Measurements from ENCODE around the gene LCK. TPM values are rescaled to one million over a fixed set of nuclear protein-coding genes. Genes with fewer than 3 reads are reported as not detected.

Gene LCK
- polyA plus RNA-seq (2011; rRNA removed) (not detected in 2 replicates), polyA minus RNA-seq (2011; rRNA and poly(A)+ RNA removed) (not detected in 2 replicates)

DNA sequence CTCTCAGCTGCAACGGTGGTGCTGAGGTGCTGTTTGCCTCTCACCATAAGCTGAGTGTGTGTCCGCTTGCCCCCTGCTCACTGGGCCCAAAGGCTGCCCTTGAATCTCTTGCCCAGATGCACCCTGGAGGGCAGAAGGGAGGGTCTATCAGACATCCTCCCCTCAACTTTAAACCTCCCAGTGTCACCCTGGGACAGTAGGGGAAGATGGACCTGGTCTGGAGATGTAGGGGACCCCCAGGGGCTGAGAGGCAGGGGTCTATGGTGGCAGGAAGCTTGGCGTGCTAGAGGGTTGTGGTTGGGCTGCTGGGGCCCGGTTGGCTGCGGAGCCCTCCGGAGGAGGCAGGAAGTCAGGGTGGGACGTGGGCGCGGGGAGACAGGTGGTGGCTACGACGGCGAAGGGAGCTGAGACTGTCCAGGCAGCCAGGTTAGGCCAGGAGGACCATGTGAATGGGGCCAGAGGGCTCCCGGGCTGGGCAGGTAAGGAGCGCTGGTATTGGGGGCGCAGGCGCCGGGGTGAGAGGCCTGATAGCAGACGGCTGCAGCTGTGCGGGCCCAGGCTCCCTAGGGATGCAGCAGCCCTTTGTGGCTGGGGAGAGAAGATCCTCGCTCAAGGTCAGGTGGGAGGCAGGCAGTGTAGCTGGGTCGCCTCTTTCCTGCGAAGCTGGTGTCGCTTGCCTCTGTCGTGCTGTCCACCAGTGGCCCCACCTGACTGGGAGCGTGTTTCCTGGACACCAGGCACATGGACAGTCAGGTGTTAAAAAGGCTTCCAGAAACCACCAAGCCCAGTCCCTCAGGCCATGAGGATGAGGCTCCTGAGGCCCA, at the start of gene LCK:
Gene LCK, plus strand, starts transcription at position 373 of the 824 bp plus-strand sequence. CDS start 23,065 bp downstream, outside the sequence.
- Histone ChIP-seq H3K27ac (ENCODE audit: low read depth, low read length) (no peak within 1 kb of the TSS), H3K9me3 (ENCODE audit: control insufficient read depth, insufficient read depth, low read length) (no peaks in the 10 kb centered on the region; the same call in 1 of the 2 replicates), H3K4me3 (ENCODE audit: low read depth, low read length) (no peak within 1 kb of the TSS), H3K27me3 (ENCODE audit: control insufficient read depth, insufficient read depth, low read length) (no peaks in the 10 kb centered on the region)
- TF ChIP-seq CTCF (IDR thresholded peaks at IDR 0.05; ENCODE audit: low read depth, low read length) = no peak
- ChIA-PET CTCF (no interaction called here), POLR2A (no interaction called here)
- DNase-seq (ENCODE audit: low read depth, low spot score) = no peak

DNA sequence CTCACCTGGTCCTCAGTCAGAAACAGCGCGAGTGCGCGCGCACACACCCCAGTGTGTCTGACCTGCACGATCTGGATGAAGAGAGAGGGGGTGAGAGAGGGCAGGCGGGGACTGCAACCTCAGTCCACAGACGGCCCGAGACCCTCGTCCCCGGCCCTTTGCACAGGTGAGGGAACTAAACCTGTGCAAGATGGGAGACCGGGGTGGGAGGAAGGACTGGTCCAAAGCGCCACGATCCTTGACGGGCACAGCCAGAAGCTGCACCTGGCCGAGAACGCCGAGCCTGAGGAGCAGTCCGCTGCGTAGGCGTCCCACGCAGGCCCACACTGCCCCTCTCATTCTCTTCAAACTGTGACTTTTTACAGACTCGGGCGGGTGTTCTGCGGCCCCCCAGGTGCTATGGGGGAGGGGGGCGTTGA, 46.1 kb upstream of the LCK start:
- Histone ChIP-seq H3K4me3 (ENCODE audit: low read depth, low read length) (peak overlapping the region; percentile 80), H3K9me3 (ENCODE audit: control insufficient read depth, insufficient read depth, low read length) (no peaks in the 10 kb centered on the region; the same call in 1 of the 2 replicates), H3K27me3 (ENCODE audit: control insufficient read depth, insufficient read depth, low read length) (no peaks in the 10 kb centered on the region), H3K27ac (ENCODE audit: low read depth, low read length) (peak overlapping the region; percentile 39)
- no peak for DNase-seq (ENCODE audit: low read depth, low spot score)
- TF ChIP-seq CTCF (IDR thresholded peaks at IDR 0.05; ENCODE audit: low read depth, low read length) = no peak
- ChIA-PET POLR2A (interaction anchor here (0.6 to 1.9 kb wide), 7 partner anchors 25 to 189 kb away, joined by 3 to 13 read pairs (median 6); partner anchors contain the start of genes BSDC1, KPNA6, MARCKSL1 and TXLNA), CTCF (interaction anchor here (3.0 kb wide), 1 partner anchor 11 kb away, joined by 18 read pairs; no protein-coding TSS in a partner anchor)

- no peaks in the 10 kb centered on the region for H3K27me3 ChIP-seq (ENCODE audit: control insufficient read depth, insufficient read depth, low read length)
- no peak for DNase-seq (ENCODE audit: low read depth, low spot score)
- CTCF ChIA-PET = interaction anchor here (3.0 kb wide), 1 partner anchor 10 kb away, joined by 18 read pairs; no protein-coding TSS in a partner anchor
- TF ChIP-seq CTCF (IDR thresholded peaks at IDR 0.05; ENCODE audit: low read depth, low read length) = no peak
- peak within 1 kb of the TSS; percentile 39 for H3K27ac ChIP-seq (ENCODE audit: low read depth, low read length)
- H3K9me3 ChIP-seq (ENCODE audit: control insufficient read depth, insufficient read depth, low read length) = no peaks in the 10 kb centered on the region; the same call in 1 of the 2 replicates
- POLR2A ChIA-PET = interaction anchor here (0.6 to 1.9 kb wide), 9 partner anchors 10 to 189 kb away, joined by 3 to 10 read pairs (median 3); partner anchors contain the start of genes BSDC1, MARCKSL1 and TXLNA
- H3K4me3 ChIP-seq (ENCODE audit: low read depth, low read length) = peak within 1 kb of the TSS; percentile 80
These were observed 45.4 kb upstream of the LCK start, which contains the start of gene IQCC for GRCh38 chr1:32205401-32206370. TSS of gene IQCC (plus strand) at chr1:32205671. CDS start at chr1:32205682, 11 bp downstream.

DNA sequence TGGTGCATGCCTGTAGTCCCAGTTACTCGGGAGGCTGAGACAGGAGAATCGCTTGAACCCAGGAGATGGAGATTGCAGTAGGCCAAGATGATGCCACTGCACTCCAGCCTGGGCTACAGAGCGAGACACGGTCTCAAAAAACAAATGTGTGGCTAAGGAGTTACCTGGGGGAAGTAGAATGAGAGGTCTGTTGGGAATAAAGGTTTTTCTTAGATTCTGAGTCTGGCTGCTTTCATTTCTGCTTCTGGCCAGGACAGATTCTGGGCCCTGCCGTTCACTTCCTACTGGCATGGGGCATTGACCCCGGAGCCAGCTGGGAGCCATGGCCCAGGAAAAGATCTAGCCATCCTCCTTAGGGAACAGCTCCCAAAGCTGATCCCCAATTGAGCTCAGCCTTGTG, 42.6 kb upstream of the LCK start:
- no peaks in the 10 kb centered on the region for H3K27me3 ChIP-seq (ENCODE audit: control insufficient read depth, insufficient read depth, low read length)
- H3K4me3 ChIP-seq (ENCODE audit: low read depth, low read length) = no peak overlapping the region
- TF ChIP-seq CTCF (IDR thresholded peaks at IDR 0.05; ENCODE audit: low read depth, low read length) = no peak
- no peak overlapping the region for H3K27ac ChIP-seq (ENCODE audit: low read depth, low read length)
- no peaks in the 10 kb centered on the region; the same call in 1 of the 2 replicates for H3K9me3 ChIP-seq (ENCODE audit: control insufficient read depth, insufficient read depth, low read length)
- ChIA-PET POLR2A (interaction anchor here (1.0 kb wide), 1 partner anchor 27 kb away, joined by 3 read pairs; no protein-coding TSS in a partner anchor), CTCF (interaction anchor here (0.6 kb wide), 1 partner anchor 163 kb away, joined by 4 read pairs; no protein-coding TSS in a partner anchor)
- no peak for DNase-seq (ENCODE audit: low read depth, low spot score)
